BE2C (cell line): ENCODE measurements around the gene CXCL1.

Source experiments
- DNase-seq: peaks from one replicate; pipeline ENCODE4 v3.0.0-alpha.2; 2020
- H3K27me3 ChIP-seq: fragments of 250-450 bp; sonication (Bioruptor Pico); 2 replicates; pipeline ENCODE4 v1.5.1; 2020; ENCODE audit warnings: mild to moderate bottlenecking
- H3K36me3 ChIP-seq: fragments of 250-450 bp; sonication (Bioruptor Pico); 2 replicates; pipeline ENCODE4 v1.5.1; 2020; ENCODE audit warnings: mild to moderate bottlenecking
- H3K4me1 ChIP-seq: fragments of 250-450 bp; sonication (Bioruptor Pico); 2 replicates; pipeline ENCODE4 v1.5.1; 2020
- H3K4me3 ChIP-seq: 2 replicates; pipeline ENCODE4 v1.5.1; 2011; ENCODE audit warnings: low read depth, low read length
- H3K9me3 ChIP-seq: fragments of 250-450 bp; sonication (Bioruptor Pico); 2 replicates; pipeline ENCODE4 v1.5.1; 2020
- TF ChIP-seq, protein P1 (sequence below): IDR thresholded peaks from 2 replicates; pipeline ENCODE4 v1.5.1; 2012; ENCODE audit warnings: mild to moderate bottlenecking, low read depth, low read length

CXCL1 gene

DNA sequence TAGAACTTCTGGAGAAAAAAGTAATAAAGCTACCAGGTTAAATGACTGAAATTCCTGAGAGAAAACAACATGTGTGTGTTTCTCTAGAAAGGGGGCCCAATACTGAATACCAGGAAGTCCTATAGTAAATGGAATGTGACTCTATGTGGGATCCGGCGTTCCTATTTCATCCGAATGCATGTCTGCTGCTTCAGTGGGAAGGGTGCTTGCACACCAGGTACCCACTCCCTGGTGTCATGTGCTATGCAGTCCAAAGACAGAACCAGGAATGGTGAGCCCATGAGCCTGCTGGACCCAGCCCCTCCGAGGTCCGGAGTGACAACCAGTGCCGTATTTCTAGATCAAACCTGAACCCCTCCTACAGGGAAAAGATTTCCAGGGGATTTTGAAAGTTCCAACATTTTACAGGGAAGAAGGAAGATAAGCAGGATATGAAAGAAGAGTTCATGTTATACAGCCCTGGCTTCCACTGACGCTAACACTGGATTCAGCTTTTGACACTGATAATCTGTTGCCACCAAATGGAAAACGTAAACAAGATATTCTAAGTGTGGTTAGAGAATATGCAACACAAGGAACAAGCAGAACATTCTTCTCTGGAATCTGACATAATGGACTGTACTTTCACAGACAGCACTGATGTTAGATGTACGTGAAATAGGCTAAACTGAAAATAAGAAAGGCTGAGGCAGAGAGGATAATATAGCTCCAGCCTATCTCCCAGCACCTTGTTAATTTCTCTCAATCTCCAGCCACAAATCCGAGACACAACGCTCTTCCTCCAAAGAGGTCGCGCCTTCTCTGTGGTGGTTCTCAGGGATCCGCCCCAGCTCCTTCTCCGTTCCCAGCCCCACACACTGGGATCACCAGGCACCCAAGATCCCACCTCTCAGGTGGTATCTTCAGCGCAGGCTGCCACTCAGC, 725 bp upstream of the CXCL1 start:
- H3K4me3 ChIP-seq = no peak overlapping the region
- no peaks in the 10 kb centered on the region for H3K4me1 ChIP-seq
- TF ChIP-seq, protein P1, sequence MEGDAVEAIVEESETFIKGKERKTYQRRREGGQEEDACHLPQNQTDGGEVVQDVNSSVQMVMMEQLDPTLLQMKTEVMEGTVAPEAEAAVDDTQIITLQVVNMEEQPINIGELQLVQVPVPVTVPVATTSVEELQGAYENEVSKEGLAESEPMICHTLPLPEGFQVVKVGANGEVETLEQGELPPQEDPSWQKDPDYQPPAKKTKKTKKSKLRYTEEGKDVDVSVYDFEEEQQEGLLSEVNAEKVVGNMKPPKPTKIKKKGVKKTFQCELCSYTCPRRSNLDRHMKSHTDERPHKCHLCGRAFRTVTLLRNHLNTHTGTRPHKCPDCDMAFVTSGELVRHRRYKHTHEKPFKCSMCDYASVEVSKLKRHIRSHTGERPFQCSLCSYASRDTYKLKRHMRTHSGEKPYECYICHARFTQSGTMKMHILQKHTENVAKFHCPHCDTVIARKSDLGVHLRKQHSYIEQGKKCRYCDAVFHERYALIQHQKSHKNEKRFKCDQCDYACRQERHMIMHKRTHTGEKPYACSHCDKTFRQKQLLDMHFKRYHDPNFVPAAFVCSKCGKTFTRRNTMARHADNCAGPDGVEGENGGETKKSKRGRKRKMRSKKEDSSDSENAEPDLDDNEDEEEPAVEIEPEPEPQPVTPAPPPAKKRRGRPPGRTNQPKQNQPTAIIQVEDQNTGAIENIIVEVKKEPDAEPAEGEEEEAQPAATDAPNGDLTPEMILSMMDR = no peak
- H3K9me3 ChIP-seq = no peaks in the 10 kb centered on the region
- no peaks in the 10 kb centered on the region for H3K36me3 ChIP-seq
- no peak for DNase-seq
- peaks cover 18% of the 10 kb centered on the region for H3K27me3 ChIP-seq

DNA sequence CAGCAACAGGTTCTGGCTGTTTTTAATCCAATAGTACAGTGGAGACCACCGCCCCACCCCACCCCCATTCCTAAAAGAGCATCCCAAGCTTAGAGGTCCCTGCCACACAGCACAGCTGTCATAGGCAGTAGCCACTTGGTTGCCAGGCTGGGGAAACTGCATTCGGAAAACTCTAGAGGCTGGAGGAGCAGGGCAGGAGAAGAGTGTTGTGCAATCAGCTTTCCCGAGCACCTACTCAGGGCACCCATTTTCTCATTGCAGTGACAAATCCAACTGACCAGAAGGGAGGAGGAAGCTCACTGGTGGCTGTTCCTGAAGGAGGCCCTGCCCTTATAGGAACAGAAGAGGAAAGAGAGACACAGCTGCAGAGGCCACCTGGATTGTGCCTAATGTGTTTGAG, 1.1 kb downstream of the CXCL1 start:
- Histone ChIP-seq H3K36me3 (no peaks in the 10 kb centered on the region), H3K4me1 (no peaks in the 10 kb centered on the region), H3K27me3 (peaks cover 18% of the 10 kb centered on the region), H3K4me3 (no peak overlapping the region), H3K9me3 (no peaks in the 10 kb centered on the region)
- DNase-seq = no peak
- TF ChIP-seq, protein P1 = no peak

DNA sequence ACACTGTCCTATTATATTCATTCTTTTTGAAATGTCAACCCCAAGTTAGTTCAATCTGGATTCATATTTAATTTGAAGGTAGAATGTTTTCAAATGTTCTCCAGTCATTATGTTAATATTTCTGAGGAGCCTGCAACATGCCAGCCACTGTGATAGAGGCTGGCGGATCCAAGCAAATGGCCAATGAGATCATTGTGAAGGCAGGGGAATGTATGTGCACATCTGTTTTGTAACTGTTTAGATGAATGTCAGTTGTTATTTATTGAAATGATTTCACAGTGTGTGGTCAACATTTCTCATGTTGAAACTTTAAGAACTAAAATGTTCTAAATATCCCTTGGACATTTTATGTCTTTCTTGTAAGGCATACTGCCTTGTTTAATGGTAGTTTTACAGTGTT, 1.6 kb downstream of the CXCL1 start:
- Histone ChIP-seq H3K4me1 (no peaks in the 10 kb centered on the region), H3K36me3 (no peaks in the 10 kb centered on the region), H3K9me3 (no peaks in the 10 kb centered on the region), H3K27me3 (peaks cover 18% of the 10 kb centered on the region), H3K4me3 (no peak overlapping the region)
- no peak for DNase-seq
- TF ChIP-seq, protein P1 = no peak

GRCh38 chr4:73871511-73872310, 2.5 kb downstream of the CXCL1 start:
- H3K36me3 ChIP-seq = no peaks in the 10 kb centered on the region
- DNase-seq = no peak
- H3K4me3 ChIP-seq = no peak overlapping the region
- no peaks in the 10 kb centered on the region for H3K4me1 ChIP-seq
- TF ChIP-seq, protein P1 = no peak
- H3K27me3 ChIP-seq = peaks cover 18% of the 10 kb centered on the region
- H3K9me3 ChIP-seq = no peaks in the 10 kb centered on the region

- TF ChIP-seq, protein P1 = no peak
- H3K9me3 ChIP-seq = no peaks in the 10 kb centered on the region
- no peak for DNase-seq
- H3K36me3 ChIP-seq = no peaks in the 10 kb centered on the region
- peaks cover 18% of the 10 kb centered on the region for H3K27me3 ChIP-seq
- H3K4me1 ChIP-seq = no peaks in the 10 kb centered on the region
- no peak overlapping the region for H3K4me3 ChIP-seq
Observed at GRCh38 chr4:73872316-73873108, 3.3 kb downstream of the CXCL1 start.
